Smooth muscle cell of the umbilical artery (primary cell): ENCODE results near the gene LAIR1. TPM values are rescaled to one million over a fixed set of nuclear protein-coding genes. Genes with fewer than 3 reads are reported as not detected.

Experiments
- total RNA-seq: library from RNA; depleted of rRNA; stranded (reverse); fragments of >200 nt; gene quantifications from 2 replicates; pipeline ENCODE4 v1.2.3, GENCODE V29; 2014

LAIR1 gene, protein sequence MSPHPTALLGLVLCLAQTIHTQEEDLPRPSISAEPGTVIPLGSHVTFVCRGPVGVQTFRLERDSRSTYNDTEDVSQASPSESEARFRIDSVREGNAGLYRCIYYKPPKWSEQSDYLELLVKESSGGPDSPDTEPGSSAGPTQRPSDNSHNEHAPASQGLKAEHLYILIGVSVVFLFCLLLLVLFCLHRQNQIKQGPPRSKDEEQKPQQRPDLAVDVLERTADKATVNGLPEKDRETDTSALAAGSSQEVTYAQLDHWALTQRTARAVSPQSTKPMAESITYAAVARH
- not detected in 2 replicates for total RNA-seq

DNA sequence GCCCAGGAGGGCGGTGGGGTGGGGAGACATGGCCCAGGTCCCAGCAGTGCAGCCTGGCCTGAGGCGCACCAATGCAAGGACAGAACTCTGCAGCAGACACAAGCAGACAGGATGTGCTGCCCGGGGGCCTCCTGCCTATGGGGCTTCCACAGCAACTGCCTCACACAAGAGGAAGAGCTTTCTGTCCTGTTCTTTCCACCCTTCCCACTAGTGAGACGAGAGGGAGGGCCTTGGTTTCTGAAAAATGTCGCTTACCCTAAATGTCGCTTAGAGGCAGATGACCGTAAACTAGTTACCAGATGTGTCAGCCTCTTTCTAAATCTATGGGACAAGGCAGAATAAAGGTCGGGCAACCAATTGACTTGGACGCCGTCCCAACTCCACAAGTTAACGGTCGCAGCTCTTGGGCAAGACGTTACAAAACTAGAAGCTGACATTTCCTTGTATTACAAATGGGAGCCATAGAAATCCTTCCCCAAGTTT, at the start of gene LAIR1:
Gene LAIR1 (minus strand): TSS at position 157 of the 483 bp plus-strand sequence. CDS start 127 bp downstream, at position 30.

DNA sequence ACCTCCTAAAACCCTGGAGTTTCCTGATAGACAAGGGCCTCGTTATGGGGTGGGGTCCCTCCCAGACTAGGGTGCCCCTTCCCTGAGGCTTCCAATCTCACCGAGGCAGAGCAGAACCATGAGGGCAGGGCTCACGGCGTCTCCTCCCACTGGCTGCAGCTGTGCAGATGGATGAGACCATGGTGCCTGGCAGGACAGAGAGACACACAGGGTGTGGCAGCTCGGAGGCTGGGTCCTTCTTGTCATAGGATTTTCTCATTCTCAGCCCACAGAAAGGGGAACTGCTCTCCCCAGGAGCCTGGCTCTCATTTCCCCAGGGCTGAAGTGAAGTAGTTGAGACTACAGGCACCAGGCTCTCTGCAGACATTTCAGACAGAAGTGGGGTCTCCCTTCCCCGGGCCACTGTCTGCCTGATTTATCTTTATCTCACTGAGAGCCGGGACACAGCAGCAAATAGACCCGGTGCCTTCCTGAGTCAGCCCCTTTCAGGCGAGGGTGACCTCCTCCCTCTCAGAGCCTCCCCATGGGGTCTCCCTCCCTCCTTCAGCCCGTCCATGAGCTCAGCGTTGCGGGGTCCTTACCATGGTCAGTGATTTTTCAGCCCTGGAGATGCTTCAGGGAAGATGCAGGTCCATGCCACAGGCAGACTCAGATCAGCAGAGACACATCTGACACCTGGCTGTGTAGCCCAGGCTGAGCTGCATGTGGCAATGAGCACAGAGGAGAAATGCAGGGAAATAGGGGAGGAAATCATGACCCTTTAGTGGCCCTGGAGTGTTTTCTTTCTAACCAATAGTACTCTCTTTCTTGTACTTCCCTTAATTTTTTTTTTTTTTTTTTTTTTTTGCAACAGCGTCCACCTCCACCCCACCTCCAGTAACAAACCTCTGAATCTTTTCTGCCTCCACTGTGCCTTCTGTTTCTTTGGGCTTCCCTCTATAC, 52.0 kb downstream of the LAIR1 start, which contains the start of gene LILRA5:
Gene LILRA5 (minus strand): TSS at position 731 of the 942 bp plus-strand sequence. CDS start 147 bp downstream, at position 584.

Other genes with a start within 250 kb of the LAIR1 start
- gene TFPT, start 249.3 kb downstream of the LAIR1 start, total RNA-seq: 9.1 and 18.1 TPM in 2 replicates
- gene PRPF31, start 249.2 kb downstream of the LAIR1 start, total RNA-seq: 37.1 and 60.9 TPM in 2 replicates
- gene CNOT3, start 227.2 kb downstream of the LAIR1 start, total RNA-seq: 13.1 and 25.5 TPM in 2 replicates
- 4.6 and 5.3 TPM in 2 replicates for gene LENG1, start 205.2 kb downstream of the LAIR1 start, total RNA-seq
- under 0.01 and 0.60 TPM in 2 replicates for gene TMC4, start 191.8 kb downstream of the LAIR1 start, total RNA-seq
- 59.7 and 112 TPM in 2 replicates for gene MBOAT7, start 175.4 kb downstream of the LAIR1 start, total RNA-seq
- gene TSEN34, start 173.6 kb downstream of the LAIR1 start, total RNA-seq: 65.0 and 78.9 TPM in 2 replicates
- gene RPS9, start 164.1 kb downstream of the LAIR1 start, total RNA-seq: 753 and 1,564 TPM in 2 replicates
- not detected in 2 replicates for gene LILRB3, start 141.9 kb downstream of the LAIR1 start, total RNA-seq
- gene LILRA6, start 122.1 kb downstream of the LAIR1 start, total RNA-seq: not detected in 2 replicates
- gene LILRB5, start 107.7 kb downstream of the LAIR1 start, total RNA-seq: not detected in 2 replicates
- gene LILRB2, start 83.8 kb downstream of the LAIR1 start, total RNA-seq: not detected in 2 replicates
- not detected in 2 replicates for gene LILRA5, start 51.8 kb downstream of the LAIR1 start, total RNA-seq
- gene LILRA4, start 25.8 kb downstream of the LAIR1 start, total RNA-seq: not detected in 2 replicates
- not detected in 2 replicates for gene TTYH1, start 50.5 kb upstream of the LAIR1 start, total RNA-seq
- gene LENG8, start 84.3 kb upstream of the LAIR1 start, total RNA-seq: 42.2 and 107 TPM in 2 replicates
- gene LENG9, start 98.8 kb upstream of the LAIR1 start, total RNA-seq: 7.3 and 9.8 TPM in 2 replicates
- 7.8 and 11.3 TPM in 2 replicates for gene CDC42EP5, start 108.4 kb upstream of the LAIR1 start, total RNA-seq
- not detected in 2 replicates for gene LAIR2, start 137.9 kb upstream of the LAIR1 start, total RNA-seq
- gene LILRA2, start 208.9 kb upstream of the LAIR1 start, total RNA-seq: not detected in 2 replicates
- not detected in 2 replicates for gene LILRA1, start 228.7 kb upstream of the LAIR1 start, total RNA-seq